AG09309 (cell line): ENCODE data around the gene FILIP1.
A peak's percentile ranks its signal among the peaks of the same experiment; 100 is the strongest.

Experiments used
- DNase-seq: peaks from one replicate; pipeline ENCODE4 v3.0.0-alpha.2; 2010; ENCODE audit warnings: low read depth
- H3K4me3 ChIP-seq: 2 replicates; pipeline ENCODE4 v1.5.1; 2011; ENCODE audit warnings: mild to moderate bottlenecking, low read depth, low read length, moderate library complexity; ENCODE audit not compliant: control insufficient read depth
- CTCF ChIP-seq: IDR thresholded peaks from 2 replicates; pipeline ENCODE4 v1.5.1; 2011; ENCODE audit warnings: mild to moderate bottlenecking, low read depth, low read length, inconsistent platforms; ENCODE audit not compliant: insufficient read depth, control insufficient read depth; ENCODE audit errors: missing control alignments

Gene FILIP1

GRCh38 chr6:75244063-75244584 lies 249.5 kb downstream of the FILIP1 start:
- H3K4me3 ChIP-seq = peak overlapping the region; percentile 95
- TF ChIP-seq CTCF = no peak
- no peak for DNase-seq

- TF ChIP-seq CTCF = no peak
- DNase-seq = peak; percentile 91
- H3K4me3 ChIP-seq = peak within 1 kb of the TSS; percentile 95
Measured at GRCh38 chr6:75243333-75244062, 250.1 kb downstream of the FILIP1 start, which contains the start of gene COX7A2. Gene COX7A2, minus strand, starts transcription at chr6:75243801. Its CDS starts 67 bp downstream, at chr6:75243734.
